Testis (tissue), 2 donors: ENCODE measurements around the gene PLXDC1.
"Not testable (repeated sequence)": the region's sequence is repeated elsewhere in the genome, so short reads cannot be mapped to it uniquely, and the experiment has no call there.

Source experiments
- CTCF ChIP-seq, 3 experiments: fragments of 450-650 bp in 2 of 3; fragments of 200-600 bp in 1 of 3; sonication (generic) in 1 of 3; IDR thresholded peaks; one replicate each; pipeline ENCODE4 v1.5.1; 2016 to 2019; ENCODE audit warnings: antibody characterized with exemption in 3 of 3, mild to moderate bottlenecking in 2 of 3, moderate library complexity in 1 of 3
- POLR2A ChIP-seq: fragments of 450-650 bp; IDR thresholded peaks from one replicate; pipeline ENCODE4 v1.6.1; 2017; ENCODE audit warnings: antibody characterized with exemption, mild to moderate bottlenecking, moderate library complexity

GRCh38 chr17:39168503-39168902 lies 17.1 kb upstream of the PLXDC1 start:
- TF ChIP-seq CTCF (IDR thresholded peaks at IDR 0.05); POLR2A: not testable (repeated sequence)
